GOT3 (cell line): ENCODE results near the gene FAM184B.

Experiments
- DNase-seq: peaks from one replicate; lab custom pipeline; 2025; ENCODE audit warnings: mixed read lengths; lab: John Stamatoyannopoulos, UW

The FAM184B gene

GRCh38 chr4:17773135-17773698 lies 8.2 kb downstream of the FAM184B start:
- DNase-seq, result no peak

- DNase-seq, result no peak
Measured at GRCh38 chr4:17771284-17771908, 10.0 kb downstream of the FAM184B start.

- DNase-seq, result no peak
Measured at GRCh38 chr4:17770845-17771244, 10.6 kb downstream of the FAM184B start.

GRCh38 chr4:17769406-17770174 lies 11.8 kb downstream of the FAM184B start:
- no peak for DNase-seq

GRCh38 chr4:17766826-17767458 lies 14.5 kb downstream of the FAM184B start:
- DNase-seq, result no peak

- DNase-seq, result no peak
Measured at GRCh38 chr4:17765514-17766286, 15.7 kb downstream of the FAM184B start.

GRCh38 chr4:17763931-17764330 lies 17.5 kb downstream of the FAM184B start:
- DNase-seq, result no peak

- no peak for DNase-seq
Measured at GRCh38 chr4:17763416-17763815, 18.0 kb downstream of the FAM184B start.

- no peak for DNase-seq
Measured at GRCh38 chr4:17762726-17763125, 18.7 kb downstream of the FAM184B start.

- DNase-seq, result no peak
Measured at GRCh38 chr4:17761062-17761461, 20.4 kb downstream of the FAM184B start.

- no peak for DNase-seq
Measured at GRCh38 chr4:17760626-17761025, 20.8 kb downstream of the FAM184B start.

GRCh38 chr4:17758485-17758884 lies 22.9 kb downstream of the FAM184B start:
- DNase-seq, result no peak

GRCh38 chr4:17757621-17758020 lies 23.8 kb downstream of the FAM184B start:
- no peak for DNase-seq

- no peak for DNase-seq
Measured at GRCh38 chr4:17753646-17754045, 27.8 kb downstream of the FAM184B start.

GRCh38 chr4:17740702-17741101 lies 40.7 kb downstream of the FAM184B start:
- DNase-seq, result no peak

- no peak for DNase-seq
Measured at GRCh38 chr4:17736484-17736883, 44.9 kb downstream of the FAM184B start.

GRCh38 chr4:17726911-17727310 lies 54.5 kb downstream of the FAM184B start:
- DNase-seq, result no peak

GRCh38 chr4:17723648-17724047 lies 57.8 kb downstream of the FAM184B start:
- DNase-seq, result no peak

GRCh38 chr4:17722356-17722700 lies 59.1 kb downstream of the FAM184B start:
- no peak for DNase-seq

GRCh38 chr4:17721496-17722355 lies 59.7 kb downstream of the FAM184B start:
- no peak for DNase-seq

GRCh38 chr4:17719106-17719505 lies 62.3 kb downstream of the FAM184B start:
- no peak for DNase-seq
